Stimulated activated effector memory CD8-positive, alpha-beta T cell treated with anti-CD3 and anti-CD28 coated beads, Interleukin-12 subunit alpha, Interleukin-12 subunit beta, amount 100 ng/mL, for 72 hours (primary cell): ENCODE data around the gene CASP2.
"Not testable (repeated sequence)": the region's sequence is repeated elsewhere in the genome, so short reads cannot be mapped to it uniquely, and the experiment has no call there.

Experiments used
- ATAC-seq: fragments of 150-1000 bp; cut with Tn5 transposase; 2 replicates; pipeline ENCODE4 v1.10.0; 2021
- DNase-seq, 2 donors: peaks; one replicate each; pipeline ENCODE4 v3.0.0; 2021 to 2022; ENCODE audit warnings: low spot score in 2 of 2
- H3K27ac Mint-ChIP-seq: one replicate; pipeline ENCODE4 v1.8.0; 2022; ENCODE audit warnings: mild to moderate bottlenecking, mixed read lengths
- H3K36me3 Mint-ChIP-seq: one replicate; pipeline ENCODE4 v1.8.0; 2022; ENCODE audit warnings: mild to moderate bottlenecking, mixed read lengths
- H3K4me1 Mint-ChIP-seq: one replicate; pipeline ENCODE4 v1.8.0; 2022; ENCODE audit warnings: mixed read lengths
- H3K4me3 Mint-ChIP-seq: one replicate; pipeline ENCODE4 v1.8.0; 2022; ENCODE audit warnings: mild to moderate bottlenecking, mixed read lengths
- H3K9me3 Mint-ChIP-seq: one replicate; pipeline ENCODE4 v1.8.0; 2022; ENCODE audit warnings: mixed read lengths

Gene CASP2

GRCh38 chr7:143256932-143257331 lies 31.2 kb upstream of the CASP2 start:
- Mint-ChIP-seq H3K4me3 (no peak overlapping the region), H3K27ac (peak overlapping the region; percentile 21), H3K9me3 (peaks cover 5% of the 10 kb centered on the region), H3K4me1 (peaks cover 45% of the 10 kb centered on the region), H3K36me3 (no peaks in the 10 kb centered on the region)
- DNase-seq (no peak), ATAC-seq (peak; percentile 24)

GRCh38 chr7:143257501-143257900 lies 30.6 kb upstream of the CASP2 start:
- H3K4me3 Mint-ChIP-seq: no peak overlapping the region
- H3K9me3 Mint-ChIP-seq: peaks cover 5% of the 10 kb centered on the region
- ATAC-seq: no peak
- H3K27ac Mint-ChIP-seq: peak overlapping the region; percentile 53
- H3K4me1 Mint-ChIP-seq: peaks cover 43% of the 10 kb centered on the region
- no peak for DNase-seq
- no peaks in the 10 kb centered on the region for H3K36me3 Mint-ChIP-seq

GRCh38 chr7:143258831-143259230 lies 29.3 kb upstream of the CASP2 start:
- no peak for DNase-seq
- Mint-ChIP-seq H3K27ac (peak overlapping the region; percentile 53), H3K36me3 (no peaks in the 10 kb centered on the region), H3K9me3 (peaks cover under 1% of the 10 kb centered on the region), H3K4me3 (peak overlapping the region; percentile 39), H3K4me1 (peaks cover 41% of the 10 kb centered on the region)
- ATAC-seq: peak; percentile 46

GRCh38 chr7:143259765-143260164 lies 28.4 kb upstream of the CASP2 start:
- DNase-seq (no peak), ATAC-seq (no peak)
- Mint-ChIP-seq H3K9me3 (no peaks in the 10 kb centered on the region), H3K27ac (peak overlapping the region; percentile 53), H3K36me3 (peaks cover 8% of the 10 kb centered on the region), H3K4me1 (peaks cover 49% of the 10 kb centered on the region), H3K4me3 (peak overlapping the region; percentile 39)

- Mint-ChIP-seq H3K4me3 (peak overlapping the region; percentile 99), H3K4me1 (peaks cover 45% of the 10 kb centered on the region)
Measured at GRCh38 chr7:143261901-143262300, 26.2 kb upstream of the CASP2 start.

GRCh38 chr7:143263266-143264195 lies 24.6 kb upstream of the CASP2 start, which contains the start of gene GSTK1:
GSTK1 (plus strand) TSS chr7:143263441; CDS start chr7:143263514, 73 bp downstream.
- peak within 1 kb of the TSS; percentile 99 for H3K4me3 Mint-ChIP-seq

More at GRCh38 chr7:143261901-143262300, 26.2 kb upstream of the CASP2 start:
- H3K27ac Mint-ChIP-seq: peak overlapping the region; percentile 98
- no peaks in the 10 kb centered on the region for H3K9me3 Mint-ChIP-seq
- peaks cover 29% of the 10 kb centered on the region for H3K36me3 Mint-ChIP-seq
- DNase-seq: no peak
- ATAC-seq: no peak

GRCh38 chr7:143264196-143264568 lies 24.0 kb upstream of the CASP2 start:
- Mint-ChIP-seq H3K4me1 (peaks cover 35% of the 10 kb centered on the region), H3K4me3 (peak overlapping the region; percentile 99), H3K36me3 (peaks cover 52% of the 10 kb centered on the region), H3K27ac (peak overlapping the region; percentile 98)
- ATAC-seq, H3K9me3 Mint-ChIP-seq, DNase-seq: not testable (repeated sequence)

More at GRCh38 chr7:143263266-143264195, 24.6 kb upstream of the CASP2 start, which contains the start of gene GSTK1:
- Mint-ChIP-seq H3K36me3 (peaks cover 45% of the 10 kb centered on the region), H3K4me1 (peaks cover 41% of the 10 kb centered on the region), H3K27ac (peak within 1 kb of the TSS; percentile 98), H3K9me3 (no peaks in the 10 kb centered on the region)
- DNase-seq: peak; percentile 60 to 89
- ATAC-seq: peak; percentile 98

GRCh38 chr7:143265017-143265693 lies 23.0 kb upstream of the CASP2 start:
- peak overlapping the region; percentile 98 for H3K27ac Mint-ChIP-seq
- H3K9me3 Mint-ChIP-seq: no peaks in the 10 kb centered on the region
- H3K4me3 Mint-ChIP-seq: peak overlapping the region; percentile 99
- H3K36me3 Mint-ChIP-seq: peaks cover 62% of the 10 kb centered on the region
- H3K4me1 Mint-ChIP-seq: peaks cover 25% of the 10 kb centered on the region
- ATAC-seq (no peak), DNase-seq (no peak)

GRCh38 chr7:143269251-143269650 lies 18.9 kb upstream of the CASP2 start:
- H3K36me3 Mint-ChIP-seq: peaks cover 72% of the 10 kb centered on the region
- peak overlapping the region; percentile 56 for H3K27ac Mint-ChIP-seq

GRCh38 chr7:143271240-143271639 lies 16.9 kb upstream of the CASP2 start:
- H3K36me3 Mint-ChIP-seq: peaks cover 52% of the 10 kb centered on the region
- H3K4me3 Mint-ChIP-seq: no peak overlapping the region
- H3K4me1 Mint-ChIP-seq: peaks cover 11% of the 10 kb centered on the region
- DNase-seq (no peak), ATAC-seq (peak; percentile 34)
- H3K27ac Mint-ChIP-seq: no peak overlapping the region
- no peaks in the 10 kb centered on the region for H3K9me3 Mint-ChIP-seq

More at GRCh38 chr7:143269251-143269650, 18.9 kb upstream of the CASP2 start:
- Mint-ChIP-seq H3K9me3 (no peaks in the 10 kb centered on the region), H3K4me1 (peaks cover 25% of the 10 kb centered on the region), H3K4me3 (no peak overlapping the region)
- DNase-seq: no peak
- ATAC-seq: no peak

- Mint-ChIP-seq H3K9me3 (no peaks in the 10 kb centered on the region), H3K27ac (peak overlapping the region; percentile 65), H3K4me1 (peaks cover 11% of the 10 kb centered on the region), H3K4me3 (no peak overlapping the region), H3K36me3 (peaks cover 36% of the 10 kb centered on the region)
- ATAC-seq (no peak), DNase-seq (no peak)
Measured at GRCh38 chr7:143272871-143273270, 15.3 kb upstream of the CASP2 start.

- DNase-seq (no peak), ATAC-seq (peak; percentile 60)
- Mint-ChIP-seq H3K4me3 (peak overlapping the region; percentile 59), H3K9me3 (no peaks in the 10 kb centered on the region), H3K4me1 (peaks cover 32% of the 10 kb centered on the region), H3K36me3 (no peaks in the 10 kb centered on the region), H3K27ac (peak overlapping the region; percentile 89)
Measured at GRCh38 chr7:143279186-143280098, 8.7 kb upstream of the CASP2 start.

- H3K36me3 Mint-ChIP-seq: no peaks in the 10 kb centered on the region
- no peak for DNase-seq
- H3K27ac Mint-ChIP-seq: peak overlapping the region; percentile 89
- peaks cover 36% of the 10 kb centered on the region for H3K4me1 Mint-ChIP-seq
- H3K9me3 Mint-ChIP-seq: no peaks in the 10 kb centered on the region
- peak; percentile 34 for ATAC-seq
- H3K4me3 Mint-ChIP-seq: peak overlapping the region; percentile 59
Measured at GRCh38 chr7:143280160-143280559, 8.0 kb upstream of the CASP2 start.

GRCh38 chr7:143280566-143280965 lies 7.6 kb upstream of the CASP2 start:
- ATAC-seq (no peak), DNase-seq (no peak)
- H3K9me3 Mint-ChIP-seq: no peaks in the 10 kb centered on the region
- peak overlapping the region; percentile 89 for H3K27ac Mint-ChIP-seq
- peak overlapping the region; percentile 59 for H3K4me3 Mint-ChIP-seq
- H3K36me3 Mint-ChIP-seq: no peaks in the 10 kb centered on the region
- peaks cover 36% of the 10 kb centered on the region for H3K4me1 Mint-ChIP-seq
